A673 (cell line): Measurements from ENCODE around the gene STARD5. TPM values are rescaled to one million over a fixed set of nuclear protein-coding genes. Genes with fewer than 3 reads are reported as not detected.

ENCODE experiments used
- BruUV-seq: library from RNA; stranded (reverse); fragments of 400-500 nt; replicated peaks from 2 replicates; lab custom pipeline; 2021; lab: Mats Ljungman, UMichigan
- CTCF ChIA-PET: fragments of 300-600 bp; sonication (Branson Sonifier 250); formaldehyde crosslinking; loops from one replicate; lab custom pipeline; 2022; ENCODE audit warnings: antibody characterized with exemption; lab: Charles Lee
- POLR2A ChIA-PET: fragments of 300-600 bp; sonication (Branson Sonifier 250); formaldehyde crosslinking; loops from one replicate; lab custom pipeline; 2022; ENCODE audit warnings: antibody characterized with exemption; ENCODE audit not compliant: low non-redundant PET; lab: Charles Lee
- DNase-seq: peaks from one replicate; pipeline ENCODE4 v3.0.0-alpha.2; 2015; ENCODE audit warnings: low spot score
- H3K27ac ChIP-seq: fragments of 200-600 bp; sonication (generic); 2 replicates; pipeline ENCODE4 v1.5.1; 2016; ENCODE audit warnings: mixed run types, low read depth, mild to moderate bottlenecking, mixed read lengths, antibody characterized with exemption, low read length; ENCODE audit not compliant: poor library complexity, severe bottlenecking
- H3K27me3 ChIP-seq: fragments of 200-600 bp; sonication (generic); replicated peaks from 2 replicates; pipeline ENCODE4 v1.6.1; 2017; ENCODE audit warnings: mixed run types, low read depth, mild to moderate bottlenecking, mixed read lengths, antibody characterized with exemption, low read length; ENCODE audit not compliant: insufficient read depth, poor library complexity
- H3K36me3 ChIP-seq: fragments of 200-600 bp; sonication (generic); 2 replicates; pipeline ENCODE4 v1.6.1; 2016; ENCODE audit warnings: mixed run types, mild to moderate bottlenecking, mixed read lengths, antibody characterized with exemption, low read length; ENCODE audit not compliant: insufficient read depth, poor library complexity, severe bottlenecking
- H3K4me1 ChIP-seq: fragments of 200-600 bp; sonication (generic); 2 replicates; pipeline ENCODE4 v1.6.1; 2017; ENCODE audit warnings: mixed run types, mild to moderate bottlenecking, mixed read lengths, antibody characterized with exemption, low read length; ENCODE audit not compliant: insufficient read depth, poor library complexity, severe bottlenecking
- H3K4me3 ChIP-seq: fragments of 200-600 bp; sonication (generic); 2 replicates; pipeline ENCODE4 v1.5.1; 2016; ENCODE audit warnings: low read depth, mixed run types, mild to moderate bottlenecking, mixed read lengths, low read length; ENCODE audit not compliant: poor library complexity, severe bottlenecking
- H3K9me3 ChIP-seq: fragments of 200-600 bp; sonication (generic); 2 replicates; pipeline ENCODE4 v1.6.1; 2016; ENCODE audit warnings: mixed run types, low read depth, mild to moderate bottlenecking, mixed read lengths, antibody characterized with exemption, low read length; ENCODE audit not compliant: poor library complexity, severe bottlenecking
- EZH2 ChIP-seq: fragments of 200-600 bp; sonication (generic); IDR thresholded peaks from 2 replicates; pipeline ENCODE4 v1.6.1; 2017; ENCODE audit warnings: borderline replicate concordance, low read depth, mild to moderate bottlenecking, mixed read lengths, antibody characterized with exemption, low read length; ENCODE audit not compliant: poor library complexity, severe bottlenecking
- intact Hi-C: fragments of 100-400 bp; cut with micrococcal nuclease; formaldehyde crosslinking; loops from one replicate; pipeline ENCODE4 v1.10.0; 2022; ENCODE audit not compliant: unreplicated experiment
- total RNA-seq: library from RNA; stranded (reverse); gene quantifications from 2 replicates; pipeline ENCODE4 v1.2.3, GENCODE V29; 2021
- TF ChIP-seq, protein P1 (sequence below): fragments of 300-800, 200-600 bp; sonication (generic); conservative IDR thresholded peaks from 2 replicates; pipeline ENCODE4 v1.5.1; 2017; ENCODE audit warnings: low read depth, mild to moderate bottlenecking, antibody characterized with exemption, low read length, moderate library complexity, mixed read lengths

The STARD5 gene
- total RNA-seq, 1 experiment from 2014 or later, result 0.54 TPM

DNA sequence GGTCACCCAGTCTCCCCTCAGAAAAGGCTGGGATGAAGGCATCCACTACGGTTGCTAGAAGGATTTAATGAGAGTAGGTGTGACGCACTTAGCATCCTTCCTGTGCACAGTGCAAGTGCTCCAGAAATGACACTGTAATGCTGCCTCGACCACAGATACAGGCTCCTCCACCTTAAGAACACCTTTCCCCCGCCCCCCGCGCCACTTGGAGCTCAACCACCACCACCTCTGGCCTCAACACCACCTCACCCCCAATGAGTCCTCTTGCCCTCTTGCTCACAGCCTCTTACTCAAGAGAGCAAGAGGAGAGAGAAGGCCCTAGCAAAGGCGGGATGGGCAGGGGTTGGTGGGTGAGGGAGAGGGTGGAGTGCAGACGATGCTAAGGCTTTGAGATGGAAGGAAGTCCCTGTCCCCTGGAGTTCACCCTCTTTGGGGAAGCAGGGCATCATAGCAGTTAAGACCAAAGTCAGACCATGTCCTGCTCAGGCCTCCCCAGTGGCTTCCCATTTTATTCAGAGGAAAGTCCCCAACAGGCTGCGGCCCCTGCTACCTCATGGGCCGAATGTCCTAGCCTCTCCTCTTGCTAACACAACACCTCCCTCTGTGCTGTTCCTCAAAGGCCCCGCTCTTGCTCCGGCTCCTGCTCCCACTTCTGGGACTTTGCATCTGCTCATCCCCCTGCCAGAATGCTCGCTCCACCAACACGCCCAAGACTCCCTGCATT lies 8.3 kb downstream of the STARD5 start:
- H3K4me3 ChIP-seq, result no peak overlapping the region
- no peaks in the 10 kb centered on the region for H3K4me1 ChIP-seq
- BruUV-seq, result no TSS peak
- H3K27ac ChIP-seq, result no peak overlapping the region
- DNase-seq, result no peak
- H3K27me3 ChIP-seq, result no peaks in the 10 kb centered on the region
- no peaks in the 10 kb centered on the region for H3K36me3 ChIP-seq
- TF ChIP-seq, protein P1, sequence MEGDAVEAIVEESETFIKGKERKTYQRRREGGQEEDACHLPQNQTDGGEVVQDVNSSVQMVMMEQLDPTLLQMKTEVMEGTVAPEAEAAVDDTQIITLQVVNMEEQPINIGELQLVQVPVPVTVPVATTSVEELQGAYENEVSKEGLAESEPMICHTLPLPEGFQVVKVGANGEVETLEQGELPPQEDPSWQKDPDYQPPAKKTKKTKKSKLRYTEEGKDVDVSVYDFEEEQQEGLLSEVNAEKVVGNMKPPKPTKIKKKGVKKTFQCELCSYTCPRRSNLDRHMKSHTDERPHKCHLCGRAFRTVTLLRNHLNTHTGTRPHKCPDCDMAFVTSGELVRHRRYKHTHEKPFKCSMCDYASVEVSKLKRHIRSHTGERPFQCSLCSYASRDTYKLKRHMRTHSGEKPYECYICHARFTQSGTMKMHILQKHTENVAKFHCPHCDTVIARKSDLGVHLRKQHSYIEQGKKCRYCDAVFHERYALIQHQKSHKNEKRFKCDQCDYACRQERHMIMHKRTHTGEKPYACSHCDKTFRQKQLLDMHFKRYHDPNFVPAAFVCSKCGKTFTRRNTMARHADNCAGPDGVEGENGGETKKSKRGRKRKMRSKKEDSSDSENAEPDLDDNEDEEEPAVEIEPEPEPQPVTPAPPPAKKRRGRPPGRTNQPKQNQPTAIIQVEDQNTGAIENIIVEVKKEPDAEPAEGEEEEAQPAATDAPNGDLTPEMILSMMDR, result no peak
- no peak for TF ChIP-seq EZH2
- H3K9me3 ChIP-seq, result no peaks in the 10 kb centered on the region
- ChIA-PET CTCF (no interaction called here), POLR2A (interaction anchor here (0.6 kb wide), 1 partner anchor 424 kb away, joined by 3 read pairs; no protein-coding TSS in a partner anchor)
- intact Hi-C loops, result no loop called here

DNA sequence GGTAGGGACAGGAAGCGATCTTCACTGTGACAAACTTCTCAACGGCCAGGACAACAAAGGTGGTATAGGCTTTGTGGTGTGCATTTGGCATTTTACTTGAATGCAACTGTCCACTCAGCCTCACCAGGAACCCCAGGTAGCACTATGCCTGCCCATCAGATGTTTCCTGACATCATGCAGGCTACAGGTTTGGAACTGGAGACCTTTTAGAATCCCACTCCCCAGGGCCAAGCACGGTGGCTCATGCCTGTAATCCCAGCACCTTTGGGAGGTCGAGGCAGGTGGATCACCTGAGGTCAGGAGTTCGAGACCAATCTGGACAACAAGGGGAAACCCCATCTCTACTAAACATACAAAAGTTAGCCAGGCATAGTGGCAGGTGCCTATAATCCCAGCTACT lies 9.6 kb downstream of the STARD5 start:
- H3K27me3 ChIP-seq, result no peaks in the 10 kb centered on the region
- CTCF ChIA-PET, result no interaction called here
- BruUV-seq, result no TSS peak

DNA sequence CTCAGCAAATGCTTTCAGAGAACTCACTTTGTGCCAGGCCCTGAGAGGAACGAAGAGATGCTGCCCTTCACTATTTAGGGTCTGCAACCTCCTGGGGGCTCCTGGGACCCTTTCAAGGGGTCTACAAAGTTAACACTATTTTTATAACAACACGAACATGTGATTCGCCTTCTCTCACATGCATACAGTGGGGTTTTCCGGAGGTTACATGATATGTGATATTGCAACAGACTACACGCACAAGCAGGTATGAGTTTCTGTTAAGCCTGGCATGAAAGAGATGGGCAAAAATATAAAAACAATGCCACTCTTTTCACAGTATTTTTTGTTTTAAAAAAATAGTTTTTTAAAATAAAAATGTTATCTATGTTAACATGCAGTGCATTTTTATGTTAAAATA lies 10.3 kb downstream of the STARD5 start:
- intact Hi-C loops, result no loop called here
- ChIA-PET POLR2A (no interaction called here), CTCF (no interaction called here)
- Histone ChIP-seq H3K4me3 (no peak overlapping the region), H3K27ac (no peak overlapping the region), H3K36me3 (no peaks in the 10 kb centered on the region), H3K9me3 (no peaks in the 10 kb centered on the region), H3K4me1 (no peaks in the 10 kb centered on the region), H3K27me3 (no peaks in the 10 kb centered on the region)
- BruUV-seq, result no TSS peak
- DNase-seq, result no peak
- TF ChIP-seq EZH2, result no peak
- TF ChIP-seq, protein P1, result no peak

More for the DNA sequence above, 9.6 kb downstream of the STARD5 start:
- intact Hi-C loops, result no loop called here
- Histone ChIP-seq H3K4me3 (no peak overlapping the region), H3K9me3 (no peaks in the 10 kb centered on the region), H3K36me3 (no peaks in the 10 kb centered on the region), H3K4me1 (no peaks in the 10 kb centered on the region), H3K27ac (no peak overlapping the region)
- POLR2A ChIA-PET, result no interaction called here
- no peak for DNase-seq
- TF ChIP-seq, protein P1, result no peak
- TF ChIP-seq EZH2, result no peak
